HG03196 (cell line): ENCODE results near the gene PRPS1L1.

Source experiments
- ATAC-seq: cut with Tn5 transposase; IDR thresholded peaks from one replicate; pipeline ENCODE4 v1.9.1; 2021; ENCODE audit not compliant: unreplicated experiment

The PRPS1L1 gene

DNA sequence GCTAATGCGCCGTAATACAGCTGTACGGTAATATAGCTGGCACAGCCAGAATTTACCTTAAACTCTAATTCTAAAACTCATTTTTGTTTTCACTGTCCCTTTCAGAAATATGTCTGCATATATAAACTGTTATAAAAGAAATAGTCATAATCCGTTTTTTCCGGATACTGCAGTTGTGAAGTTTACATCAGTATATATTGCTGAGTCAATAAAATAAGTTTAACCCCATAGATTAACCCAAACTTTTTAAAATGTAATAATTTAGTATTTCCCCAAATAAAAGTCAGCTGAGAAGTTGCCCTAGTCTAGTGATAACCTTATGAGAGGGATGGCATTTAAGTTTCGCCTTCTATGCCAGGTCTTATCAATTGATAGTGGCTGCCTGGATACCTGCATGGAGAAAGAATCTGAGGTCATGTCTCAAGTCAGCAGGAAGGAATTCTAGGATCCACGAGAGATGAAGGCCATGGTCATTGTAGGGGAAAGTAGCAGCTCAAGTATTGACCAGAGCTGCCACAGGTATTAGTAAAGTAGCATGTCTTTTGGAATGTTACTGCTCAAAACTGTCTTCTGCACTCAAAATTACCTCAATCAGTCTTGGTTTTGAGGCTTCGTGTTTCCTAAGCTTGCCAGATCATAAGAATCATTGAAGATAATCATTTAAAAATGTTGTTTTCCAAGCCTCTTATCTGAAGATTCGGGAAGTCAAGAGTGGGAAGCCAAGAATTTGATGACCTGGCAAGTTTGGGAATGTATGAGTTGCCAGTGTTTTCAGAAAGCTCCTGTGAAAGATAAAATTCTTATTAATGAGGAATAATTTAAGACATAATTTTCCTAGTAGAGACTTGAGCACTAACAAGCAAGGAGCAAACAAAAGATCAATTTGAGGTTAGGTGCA lies 10.8 kb downstream of the PRPS1L1 start:
- ATAC-seq, result no peak

DNA sequence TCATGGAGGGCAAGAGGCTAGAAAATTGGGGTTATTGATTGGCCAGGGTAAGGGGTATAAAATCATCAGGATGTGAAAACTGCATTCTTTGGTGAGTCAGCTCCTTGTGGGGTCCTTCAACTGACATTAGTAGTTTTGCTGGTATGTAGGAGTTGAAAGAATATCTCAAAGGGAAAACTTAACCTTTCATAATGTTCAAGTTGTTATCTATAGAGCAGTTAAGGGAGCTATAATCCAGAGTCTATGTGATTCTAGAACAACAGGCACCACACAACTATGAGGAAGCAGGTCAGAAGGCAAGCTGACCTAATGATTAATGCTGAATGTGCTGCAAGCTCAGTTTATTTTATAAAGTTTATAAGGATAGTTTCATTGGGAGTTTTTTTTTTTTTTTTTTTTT lies 13.7 kb downstream of the PRPS1L1 start:
- no peak for ATAC-seq

DNA sequence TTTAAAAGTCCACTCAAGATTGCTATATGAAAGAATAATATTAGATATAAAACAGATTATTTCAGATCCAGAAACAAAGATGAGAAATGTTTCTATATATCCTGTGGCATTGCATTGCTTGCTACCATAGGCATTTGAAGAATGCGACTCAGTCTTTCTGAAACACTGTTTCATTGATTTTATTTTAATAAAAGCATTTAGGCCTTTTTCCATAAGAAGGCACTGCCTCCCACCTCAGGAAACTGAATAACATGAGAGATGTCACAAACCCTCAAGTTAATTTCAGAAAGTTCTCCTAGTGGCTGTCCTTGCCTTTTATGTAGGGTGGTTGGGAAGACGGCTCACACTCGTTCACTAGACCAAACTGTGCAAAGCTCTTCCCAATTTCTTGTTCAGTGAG lies 23.3 kb downstream of the PRPS1L1 start:
- no peak for ATAC-seq

DNA sequence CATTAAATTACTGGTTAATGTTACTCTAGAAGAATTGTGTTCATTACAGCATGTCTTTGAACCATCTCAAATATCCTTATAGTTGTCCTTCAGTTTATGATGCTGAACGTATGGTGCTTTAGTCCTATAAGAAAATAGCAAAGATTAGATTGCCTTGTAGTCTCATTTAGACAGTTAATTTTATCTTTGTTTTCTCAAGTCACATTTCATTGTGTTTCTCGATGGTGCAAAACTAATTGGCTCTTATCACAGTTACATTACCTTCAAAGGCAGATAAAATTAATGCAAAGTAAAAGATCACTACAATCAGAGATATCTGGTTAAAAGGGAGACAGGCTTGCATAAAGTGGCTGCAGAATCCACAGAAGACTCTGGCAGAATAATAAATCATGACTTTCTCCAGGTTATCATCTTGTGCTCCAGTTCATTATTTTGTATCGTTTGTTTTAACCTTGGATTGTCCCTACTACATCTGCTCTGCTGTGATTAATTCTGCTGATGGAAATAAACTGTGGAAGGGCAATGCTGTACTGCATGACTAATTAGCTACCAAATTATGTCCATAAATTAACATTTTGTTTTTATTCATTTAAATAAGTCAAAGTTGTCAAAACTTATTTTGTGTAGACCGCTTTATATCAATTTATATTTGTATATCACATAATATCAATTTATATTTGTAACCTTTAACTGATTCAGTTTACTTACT lies 24.2 kb downstream of the PRPS1L1 start:
- no peak for ATAC-seq

DNA sequence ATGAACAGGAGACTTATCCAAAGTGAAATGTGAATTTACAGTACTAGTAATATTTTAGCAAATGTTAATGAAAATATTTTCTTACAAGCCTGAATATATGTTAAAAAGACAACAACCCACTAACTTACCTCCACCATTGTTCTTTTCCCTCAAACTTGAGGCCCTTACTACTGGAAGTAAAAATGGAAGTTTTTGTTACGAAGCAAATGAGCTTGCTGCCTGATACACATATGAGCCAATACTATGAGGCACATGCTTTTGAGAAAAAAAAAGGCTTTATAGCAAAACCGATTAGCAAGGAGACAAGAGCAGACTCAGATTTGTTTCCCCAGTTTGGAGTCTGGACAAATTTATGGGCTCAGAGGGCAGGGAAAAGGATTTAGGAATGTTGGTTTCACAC lies 29.0 kb downstream of the PRPS1L1 start:
- ATAC-seq, result no peak

DNA sequence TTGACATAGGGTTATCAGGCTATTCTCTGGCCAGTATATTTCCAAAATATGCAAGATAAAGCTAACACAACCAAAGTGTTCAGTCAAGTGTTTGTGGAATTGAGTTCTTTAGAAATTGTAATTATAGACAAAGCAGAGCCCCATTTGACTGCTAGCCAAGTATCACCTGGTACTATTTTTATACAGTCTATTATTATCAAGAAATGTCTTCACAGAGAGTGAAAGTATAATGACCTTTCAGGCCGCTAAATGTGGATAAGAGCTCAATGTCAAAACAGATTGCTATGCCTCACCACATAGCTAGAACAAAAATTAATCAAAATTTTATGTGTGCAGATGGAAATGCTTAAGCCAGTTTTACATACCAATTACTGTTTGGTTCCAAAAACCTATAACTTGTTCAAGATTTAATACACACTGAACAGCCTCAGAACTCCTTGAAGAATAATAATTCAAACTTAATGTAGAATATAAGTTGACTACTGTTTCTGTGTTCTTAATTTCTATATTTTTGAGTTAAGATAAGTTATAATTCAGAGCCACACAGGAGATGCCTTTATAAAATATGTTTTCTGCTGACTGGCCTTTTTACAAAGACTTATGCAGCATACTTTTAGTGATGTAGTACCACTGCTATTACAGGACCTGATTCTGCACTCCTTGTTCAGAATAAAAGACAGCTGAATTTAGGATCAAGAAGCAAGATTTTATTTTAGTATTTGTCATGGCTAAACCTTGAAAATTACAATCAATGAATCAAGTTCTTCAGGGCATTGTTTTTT lies 31.0 kb downstream of the PRPS1L1 start:
- no peak for ATAC-seq

DNA sequence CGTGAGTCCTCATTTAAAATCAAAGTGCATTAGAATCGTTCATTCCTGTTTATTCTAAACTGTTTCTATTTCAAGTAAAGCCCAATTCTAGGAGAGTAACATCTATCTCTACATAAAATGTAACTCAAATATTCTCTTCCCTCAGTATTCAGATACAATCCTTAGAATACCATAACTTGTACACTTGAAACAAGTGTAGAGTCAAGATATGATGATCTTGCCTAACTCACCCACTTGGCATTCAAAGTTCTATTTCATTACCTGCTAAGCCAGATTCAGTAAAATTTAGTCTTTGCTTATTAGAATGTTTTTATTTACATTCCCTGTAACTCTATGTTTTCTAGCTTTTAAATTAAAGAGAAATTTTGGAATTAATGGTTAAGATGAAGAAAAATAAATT lies 31.6 kb downstream of the PRPS1L1 start:
- no peak for ATAC-seq

DNA sequence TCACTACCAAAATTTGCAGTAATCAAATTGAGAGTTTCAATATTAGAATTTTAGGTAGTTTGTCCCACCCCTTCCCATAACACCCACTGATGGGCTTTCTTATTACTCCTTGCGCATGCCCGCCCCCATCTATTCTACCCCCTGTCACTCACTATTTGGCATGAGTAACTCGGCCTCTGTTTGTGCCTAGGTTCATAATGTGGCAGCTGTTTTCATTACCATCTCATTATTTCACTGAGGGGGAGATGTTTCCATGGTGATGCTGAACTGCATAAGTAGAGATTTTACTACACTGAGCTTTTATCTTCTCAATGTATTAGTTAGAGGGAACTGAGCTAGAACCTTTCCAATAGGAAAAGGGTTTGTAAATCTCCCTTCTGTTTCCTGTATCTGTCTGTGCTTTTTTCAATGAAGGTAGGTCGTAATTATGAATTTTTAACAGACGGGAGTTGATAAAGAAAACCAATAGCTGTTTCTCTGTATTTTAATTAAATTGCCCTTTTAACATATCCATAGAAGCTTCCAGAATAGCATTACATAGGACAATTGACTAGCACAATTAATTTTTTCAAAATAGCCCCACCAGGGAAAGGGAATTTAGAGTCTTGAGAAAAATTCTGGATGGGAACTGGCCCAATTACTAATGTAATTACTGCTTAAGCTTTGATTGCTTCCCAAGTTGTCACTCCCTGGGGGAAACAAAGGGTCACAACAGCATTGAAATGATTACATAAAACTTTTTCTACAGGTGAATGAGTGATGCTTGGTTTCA lies 33.4 kb downstream of the PRPS1L1 start:
- ATAC-seq, result no peak

DNA sequence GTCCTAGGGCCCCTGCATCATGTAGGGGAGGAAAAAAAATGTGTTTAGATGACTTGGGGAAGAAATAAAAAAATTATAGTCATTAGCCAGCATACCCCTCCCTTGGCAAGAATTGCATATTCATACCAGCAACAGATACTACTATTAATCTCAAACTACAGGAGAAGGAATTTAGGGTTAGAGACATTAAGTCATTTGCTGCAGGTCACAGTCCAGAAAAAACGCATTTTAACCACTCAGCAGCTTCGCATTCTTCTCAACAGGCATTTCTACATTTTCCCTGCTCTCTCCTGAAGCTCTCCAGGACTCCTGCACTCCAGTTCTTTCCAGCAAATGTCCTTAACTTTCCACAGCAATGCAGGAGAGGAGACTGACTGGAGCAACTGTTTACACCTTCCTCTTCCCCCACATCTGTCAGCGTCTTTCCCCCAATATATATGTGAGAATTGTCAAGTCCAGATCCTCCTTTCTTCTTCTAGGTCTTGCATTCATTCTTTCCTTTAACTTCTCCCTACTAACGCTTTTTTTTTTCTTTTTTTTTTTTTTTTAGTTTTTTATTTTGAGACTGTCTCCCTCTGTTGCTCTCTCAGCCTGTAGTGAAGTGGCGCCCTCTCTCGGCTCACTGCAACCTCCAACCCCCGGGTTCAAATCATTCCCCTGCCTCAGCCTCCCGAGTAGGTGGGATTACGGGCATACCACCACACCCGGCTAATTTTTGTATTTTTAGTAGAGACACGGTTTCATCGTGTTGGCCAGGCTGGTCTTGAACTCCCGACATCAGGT lies 35.6 kb downstream of the PRPS1L1 start:
- ATAC-seq, result no peak

DNA sequence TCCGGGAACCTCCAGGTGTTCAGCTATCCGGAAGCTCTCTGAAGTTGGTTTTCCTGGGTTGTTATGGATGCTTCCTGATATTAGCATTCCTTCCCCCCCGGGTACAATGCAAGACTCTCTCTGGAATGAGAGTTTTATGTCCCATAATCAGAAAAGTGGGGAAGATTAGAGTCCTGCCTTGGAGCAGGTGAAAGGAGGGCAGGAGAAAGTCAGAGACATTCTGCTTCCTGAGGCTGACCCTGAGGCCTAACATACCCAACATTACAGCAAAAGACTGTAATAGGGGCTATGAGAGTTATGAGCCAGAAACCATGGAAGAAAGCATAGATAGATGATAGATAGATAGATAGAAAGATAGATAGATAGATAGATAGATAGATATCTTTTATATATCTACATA lies 36.9 kb downstream of the PRPS1L1 start:
- ATAC-seq, result no peak

DNA sequence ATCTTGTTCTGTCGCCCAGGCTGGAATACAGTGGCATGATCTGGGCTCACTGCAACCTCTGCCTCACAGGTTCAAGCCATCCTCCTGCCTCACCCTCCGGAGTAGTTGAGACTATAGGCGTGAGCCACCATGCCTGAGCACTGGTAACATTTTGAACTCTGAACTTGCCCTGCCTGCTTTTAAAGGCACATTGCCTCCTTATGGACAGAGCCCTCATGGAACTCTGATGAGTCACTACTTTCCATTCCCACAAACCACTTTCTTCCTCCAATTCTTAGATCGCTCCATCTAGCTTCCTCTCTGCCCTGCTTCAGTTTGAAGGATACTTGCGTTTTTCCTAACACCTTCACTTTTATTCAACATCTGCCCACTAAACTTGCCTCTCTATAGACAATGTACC lies 38.1 kb downstream of the PRPS1L1 start:
- no peak for ATAC-seq

DNA sequence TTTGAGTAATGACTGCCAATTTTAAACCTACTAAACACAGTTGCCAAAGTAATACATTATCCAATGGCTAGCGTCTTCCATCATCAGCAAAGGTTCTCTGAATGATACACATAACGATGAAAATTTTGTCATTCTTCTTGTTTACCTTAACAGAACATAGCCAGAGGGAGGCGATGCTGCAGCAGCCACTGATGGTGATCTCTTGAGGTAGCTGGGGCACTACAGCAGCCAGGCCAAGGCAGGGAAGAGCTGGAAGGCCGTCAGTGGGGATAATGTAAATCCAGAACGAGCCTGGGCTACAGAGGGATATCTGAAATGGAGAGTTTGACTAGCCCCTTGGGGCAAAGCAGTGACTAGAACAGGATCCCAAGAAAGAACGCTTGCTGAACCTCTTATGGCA lies 38.8 kb downstream of the PRPS1L1 start:
- no peak for ATAC-seq

DNA sequence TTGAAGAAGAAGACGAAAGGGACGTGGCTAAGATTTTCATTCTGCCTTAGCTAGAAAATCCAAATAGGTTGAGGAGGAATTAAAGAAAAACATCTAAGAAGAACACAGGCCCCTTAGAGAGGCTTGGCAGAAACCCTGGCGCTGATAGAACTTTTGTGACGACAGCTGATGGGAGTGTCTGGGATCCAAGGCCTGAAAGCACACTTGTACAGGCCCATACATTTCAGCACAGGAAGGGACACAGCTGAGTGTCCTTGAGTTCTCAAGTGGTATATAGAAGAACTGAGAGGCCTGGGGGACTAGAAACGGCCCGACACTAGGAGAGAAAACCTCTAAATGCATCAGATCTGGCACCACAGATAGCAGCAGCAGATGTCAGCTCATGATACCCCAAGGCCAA lies 39.5 kb downstream of the PRPS1L1 start:
- no peak for ATAC-seq

DNA sequence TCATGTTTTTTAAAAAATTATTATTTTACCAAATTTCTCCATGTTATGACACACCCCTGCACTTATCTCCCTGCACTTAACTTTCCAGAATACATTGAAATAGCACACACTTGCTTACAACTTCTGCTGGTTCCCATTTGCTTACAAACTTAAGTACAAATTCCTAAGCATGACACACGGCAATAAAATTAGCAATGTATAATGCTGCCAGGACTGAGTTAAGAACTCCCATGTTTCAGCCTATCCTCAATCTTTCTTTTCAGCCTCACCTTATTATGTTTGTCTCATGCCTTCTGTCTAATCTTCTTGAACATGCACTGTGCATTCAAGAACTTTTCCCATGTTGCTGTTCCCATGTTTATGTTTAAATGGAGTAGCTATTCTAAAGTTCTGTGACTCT lies 40.8 kb downstream of the PRPS1L1 start:
- no peak for ATAC-seq

DNA sequence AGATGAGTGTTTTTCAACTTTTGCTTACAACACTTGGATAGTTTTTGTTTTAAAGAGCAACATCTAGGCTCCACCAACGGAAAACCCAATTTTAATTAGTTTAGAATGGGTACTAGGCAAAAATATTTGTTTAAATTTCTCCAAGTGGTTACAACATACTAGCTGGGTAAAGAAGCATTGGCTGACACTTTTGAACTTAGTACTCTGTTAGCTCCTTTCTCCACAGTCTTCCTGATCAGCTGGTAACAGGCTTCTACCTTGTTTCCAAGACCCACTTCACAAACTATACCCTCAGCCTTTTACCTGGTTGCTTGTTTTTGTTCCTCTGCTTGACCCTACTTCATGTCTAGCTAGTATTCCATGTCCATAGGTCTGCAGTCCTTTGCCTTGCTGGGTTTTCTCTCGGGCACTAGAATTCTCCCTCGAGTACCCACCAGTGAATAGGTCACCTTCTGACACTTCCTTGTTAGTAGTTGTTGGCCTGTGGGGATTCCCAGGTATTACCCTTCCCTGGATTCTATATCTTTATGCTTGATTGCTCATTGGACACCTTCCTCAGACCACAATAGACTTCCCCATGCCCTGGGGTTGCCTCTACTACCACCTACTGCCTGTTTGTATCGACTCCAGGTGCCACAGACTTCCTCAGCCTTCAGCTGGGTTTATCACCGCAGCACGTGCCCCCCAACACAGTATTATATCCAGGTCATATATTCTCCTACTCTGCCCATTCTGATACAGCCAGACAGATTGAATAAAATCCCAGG lies 42.0 kb downstream of the PRPS1L1 start:
- no peak for ATAC-seq

DNA sequence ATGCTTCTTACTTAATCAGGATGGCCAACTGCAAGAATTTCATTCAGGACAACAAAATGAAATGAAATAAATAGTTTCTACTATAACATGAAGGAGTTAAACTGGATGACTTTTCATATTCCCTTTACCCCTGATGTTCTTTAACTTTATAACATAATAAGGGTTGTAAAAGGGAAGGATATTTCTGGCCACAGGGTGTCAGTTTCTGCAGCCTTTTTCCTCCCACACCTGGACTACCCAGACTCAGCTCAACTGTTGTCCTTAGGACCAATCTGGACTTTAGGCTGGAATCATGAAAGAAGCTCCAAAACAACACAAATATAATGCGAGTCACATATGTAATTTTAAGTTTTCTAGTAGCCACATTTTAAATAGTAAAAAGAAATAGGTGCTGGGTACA lies 43.4 kb downstream of the PRPS1L1 start:
- ATAC-seq, result no peak

DNA sequence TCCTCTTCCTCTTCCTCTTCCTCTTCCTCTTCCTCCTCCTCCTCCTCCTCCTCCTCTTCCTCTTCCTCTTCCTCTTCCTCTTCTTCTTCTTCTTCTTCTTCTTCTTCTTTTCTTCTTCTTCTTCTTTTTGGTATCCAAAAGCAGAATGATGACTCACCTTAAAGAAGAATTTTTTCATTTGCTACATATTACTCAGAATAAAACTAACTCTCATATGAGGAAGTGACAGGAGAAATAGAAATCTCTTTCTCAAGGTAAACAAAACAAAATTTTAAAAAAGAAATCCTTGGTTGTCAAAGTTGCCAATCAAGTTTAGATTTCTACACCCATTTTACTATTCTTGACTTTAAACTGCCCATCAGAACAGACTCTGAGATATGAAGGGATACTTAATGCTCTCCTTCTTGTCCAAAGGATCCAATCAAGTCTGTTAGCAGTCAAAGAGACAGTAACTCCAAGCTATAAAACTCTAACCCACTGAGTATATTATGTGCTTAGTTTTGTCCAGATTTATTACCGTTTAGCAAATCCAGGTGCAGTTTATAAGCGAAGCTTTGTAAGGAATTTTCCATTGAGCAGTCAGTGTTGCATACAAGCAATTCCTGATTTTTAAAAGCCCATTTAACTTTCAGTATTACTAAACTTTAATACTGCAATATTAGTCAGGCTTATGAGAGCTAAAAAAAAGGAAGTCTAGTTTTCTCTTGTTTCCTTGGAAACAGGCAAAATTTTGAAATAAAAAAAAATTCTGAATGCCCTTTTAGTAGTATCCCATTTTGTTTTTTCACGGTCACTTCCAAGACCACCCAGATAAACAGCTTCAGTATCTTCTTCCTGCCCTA lies 44.2 kb downstream of the PRPS1L1 start:
- no peak for ATAC-seq

DNA sequence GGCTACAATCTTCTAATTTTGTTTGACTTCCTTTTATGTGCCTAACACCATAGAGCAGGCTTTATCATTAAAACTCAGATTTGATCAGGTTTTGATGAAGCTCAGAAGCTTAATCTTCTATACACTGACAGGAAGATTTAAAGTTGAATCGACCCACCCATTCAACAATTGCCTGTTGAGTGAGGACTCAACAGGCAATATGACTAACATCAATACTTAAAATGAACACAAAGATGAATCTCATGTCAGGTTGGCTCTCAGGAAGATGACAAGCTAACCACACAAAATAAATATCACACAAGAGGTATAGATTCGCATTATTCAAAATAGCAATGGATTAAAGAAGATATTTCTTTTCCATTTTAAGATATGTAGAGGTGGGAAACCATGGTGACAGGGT lies 50.7 kb downstream of the PRPS1L1 start:
- no peak for ATAC-seq
